Activated T-cell treated with anti-CD3 and anti-CD28 coated beads, Interleukin-2, amount 50 U/mL, for 1 hour (primary cell): ENCODE measurements around the gene CD3D.

Source experiments
- DNase-seq: peaks from one replicate; pipeline ENCODE4 v3.0.0-alpha.2; 2020

Gene CD3D

DNA sequence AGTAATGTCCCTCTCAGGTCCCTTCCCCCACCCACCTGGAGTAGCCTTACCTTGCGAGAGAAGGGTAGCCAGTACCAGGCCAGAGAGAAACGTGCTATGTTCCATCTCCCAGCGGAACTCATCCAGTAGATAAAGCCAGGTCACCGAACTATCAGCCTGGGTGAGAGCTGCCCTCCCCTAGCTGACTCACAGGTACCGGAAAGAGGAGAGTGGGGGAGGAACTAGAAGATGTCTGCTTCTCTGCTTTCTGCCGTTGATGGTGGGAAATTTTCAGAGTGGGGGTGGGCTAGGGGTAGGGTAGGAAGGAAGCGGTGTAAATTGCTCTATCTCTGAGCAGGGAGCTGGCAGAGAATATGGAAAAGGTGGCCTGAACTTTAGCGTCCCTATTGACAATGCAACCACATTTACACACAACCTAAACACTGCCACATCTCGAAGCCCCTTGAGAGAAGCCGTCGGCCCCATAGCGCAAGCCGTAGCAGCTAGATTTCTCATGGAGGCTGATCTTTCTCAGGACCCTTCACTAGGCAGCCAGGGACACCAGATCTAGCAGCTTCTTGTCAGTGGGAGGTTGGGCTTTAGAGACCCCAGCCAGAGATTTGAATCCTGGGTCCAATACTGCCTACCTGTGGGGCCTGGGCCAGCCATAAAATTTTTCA, at the start of gene CD3D:
TSS of gene CD3D (minus strand) at position 203 of the 659 bp plus-strand sequence. CDS start at position 105, 98 bp downstream.
- peak; percentile 70 for DNase-seq

- no peak for DNase-seq
Measured at GRCh38 chr11:118383657-118384056, 41.2 kb upstream of the CD3D start.

DNA sequence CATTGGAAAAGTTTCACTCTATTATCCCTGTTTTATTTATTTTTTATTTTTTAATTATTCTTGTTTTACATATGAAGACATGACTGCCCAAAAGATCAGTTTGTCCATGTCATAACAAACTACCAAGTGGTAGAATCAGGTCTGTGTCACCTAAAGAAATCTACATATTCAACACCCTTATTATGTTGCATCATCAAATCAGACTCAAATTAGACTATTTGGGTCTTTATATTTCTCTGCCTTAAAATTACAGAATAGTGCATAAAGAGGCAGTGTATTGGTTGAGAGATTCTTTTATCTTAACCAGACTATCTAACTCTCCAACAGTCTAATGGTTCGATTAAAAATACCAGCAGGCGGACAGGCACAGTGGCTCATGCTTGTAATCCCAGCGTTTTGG, 40.4 kb upstream of the CD3D start:
- DNase-seq: no peak

DNA sequence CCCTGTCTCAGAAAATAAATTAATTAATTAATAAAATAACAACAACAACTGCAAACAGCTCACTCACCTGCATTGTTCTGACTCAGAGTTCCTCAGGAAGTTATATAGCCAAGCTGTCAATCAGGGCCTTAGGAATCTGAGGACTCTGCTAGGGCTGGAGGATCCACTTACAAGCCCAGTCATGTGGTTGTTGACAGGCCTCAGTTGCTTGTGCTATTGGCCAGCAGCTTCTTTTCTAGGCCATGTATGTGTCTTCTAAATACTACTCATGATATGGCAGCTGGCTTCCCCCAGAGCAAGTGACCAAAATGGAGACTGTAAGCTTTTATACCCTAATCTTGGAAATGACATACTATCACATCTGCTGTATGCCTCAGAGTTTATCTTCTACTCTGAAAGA, 38.1 kb upstream of the CD3D start:
- no peak for DNase-seq

- no peak for DNase-seq
Measured at GRCh38 chr11:118379497-118379896, 37.0 kb upstream of the CD3D start.

- no peak for DNase-seq
Measured at GRCh38 chr11:118375978-118376377, 33.5 kb upstream of the CD3D start.

DNA sequence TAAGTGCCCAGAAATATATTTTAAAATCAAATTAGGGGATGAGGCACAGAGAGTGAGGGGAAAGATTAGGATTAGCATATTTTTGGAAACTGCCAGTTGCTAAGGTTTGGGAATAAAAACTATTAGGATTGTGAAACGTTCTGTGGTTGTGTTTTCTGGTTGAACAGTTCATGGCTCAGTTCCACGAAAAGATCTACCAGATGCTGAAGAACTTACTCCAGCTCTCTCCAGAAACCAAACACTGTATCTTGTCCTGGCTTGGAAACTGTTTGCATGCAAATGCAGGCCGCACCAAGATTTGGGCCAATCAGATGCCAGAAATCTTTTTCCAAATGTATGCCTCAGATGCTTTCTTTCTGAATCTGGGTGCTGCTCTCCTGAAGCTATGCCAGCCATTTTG, 32.2 kb upstream of the CD3D start:
- DNase-seq: no peak

DNA sequence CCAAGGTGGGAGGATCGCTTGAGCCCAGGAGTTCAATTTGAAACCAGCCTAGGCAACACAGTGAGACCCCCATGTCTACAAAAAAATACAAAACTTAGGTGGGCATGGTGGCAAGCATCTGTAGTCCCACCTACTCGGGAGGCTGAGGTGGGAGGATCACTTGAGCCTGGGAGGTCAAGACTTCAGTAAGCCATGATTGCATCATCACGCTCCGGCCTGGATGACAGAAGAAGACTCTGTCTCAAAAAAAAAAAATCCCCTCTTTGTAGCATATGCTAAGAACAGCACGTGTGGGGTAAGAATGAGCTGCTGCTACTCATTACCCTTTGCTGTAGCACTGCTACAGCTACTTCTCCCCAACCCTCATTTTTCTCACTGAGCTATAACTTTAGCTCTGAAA, 31.4 kb upstream of the CD3D start:
- no peak for DNase-seq

DNA sequence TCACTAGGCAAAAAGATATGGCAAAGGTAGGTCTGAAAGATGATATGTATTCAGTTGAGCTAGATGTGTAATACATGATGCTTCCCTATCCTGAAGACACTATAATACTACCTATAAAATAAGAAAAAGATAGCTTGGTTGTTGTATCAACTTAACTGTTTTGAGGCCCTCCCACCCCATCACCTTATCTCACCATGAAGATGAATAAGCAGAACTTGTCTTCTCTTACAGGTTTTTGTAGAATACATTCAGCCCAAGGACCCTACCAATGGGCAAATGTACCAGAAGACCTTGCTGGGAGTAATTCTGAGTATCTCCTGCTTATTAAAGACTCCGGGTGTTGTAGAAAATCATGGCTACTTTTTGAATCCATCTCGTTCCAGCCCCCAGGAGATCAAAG, 30.8 kb upstream of the CD3D start:
- DNase-seq: no peak

GRCh38 chr11:118370774-118371173, 28.3 kb upstream of the CD3D start:
- DNase-seq: no peak

DNA sequence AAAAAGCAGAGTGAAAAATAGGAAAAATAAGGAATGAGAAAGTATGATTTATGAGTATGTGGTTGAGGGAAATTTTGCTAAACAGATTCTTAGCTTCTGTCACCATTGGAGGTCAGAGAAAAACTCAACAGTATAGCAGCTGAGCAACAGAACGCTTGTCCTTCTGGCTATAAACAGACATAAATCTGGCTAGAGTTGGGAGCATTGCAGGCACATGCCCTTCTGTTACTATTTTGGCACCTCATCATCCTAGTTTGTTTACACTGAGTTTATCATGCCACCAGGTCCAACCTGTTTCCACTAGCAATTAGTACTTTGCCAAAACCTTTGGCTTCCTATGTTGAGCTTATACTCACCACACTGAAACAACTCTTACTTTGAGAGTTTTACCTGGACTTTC, 23.8 kb upstream of the CD3D start:
- no peak for DNase-seq

- DNase-seq: no peak
Measured at GRCh38 chr11:118364956-118365615, 22.6 kb upstream of the CD3D start.

DNA sequence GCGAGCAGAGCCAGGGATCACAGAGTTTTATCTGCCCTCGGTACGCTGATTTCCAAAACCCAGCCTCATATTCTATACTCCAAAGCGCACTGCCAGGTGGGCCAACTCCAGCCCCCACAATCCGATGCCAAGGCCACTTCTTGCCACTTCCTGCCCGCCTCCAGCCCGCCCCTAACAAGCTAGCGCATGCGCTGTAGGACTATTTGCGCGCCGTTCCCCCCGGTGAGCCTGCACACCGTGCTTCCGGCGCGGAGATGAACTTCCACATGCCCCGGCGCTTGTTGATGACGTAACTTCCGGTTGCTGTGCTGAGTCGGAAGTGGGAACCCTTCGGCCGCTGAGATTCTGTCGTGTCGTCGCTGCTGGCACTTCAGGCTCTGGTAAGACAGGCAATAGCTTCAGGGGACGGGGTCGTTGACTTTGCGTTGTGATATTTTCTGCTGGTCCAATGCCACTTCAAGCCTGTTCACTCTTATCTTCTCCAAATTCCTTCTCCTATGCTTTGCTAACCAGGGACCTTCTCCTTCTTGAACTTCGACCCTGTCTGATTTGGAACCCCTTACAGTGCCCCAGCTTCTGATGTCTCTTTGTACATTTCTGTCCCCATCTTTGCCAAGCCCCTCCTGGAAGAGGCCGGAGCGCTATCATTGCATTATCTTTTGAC, 16.9 kb upstream of the CD3D start, which contains the start of gene UBE4A:
TSS of gene UBE4A (plus strand) at position 306 of the 664 bp plus-strand sequence. CDS start 5,481 bp downstream, outside the sequence.
- peak; percentile 95 for DNase-seq

DNA sequence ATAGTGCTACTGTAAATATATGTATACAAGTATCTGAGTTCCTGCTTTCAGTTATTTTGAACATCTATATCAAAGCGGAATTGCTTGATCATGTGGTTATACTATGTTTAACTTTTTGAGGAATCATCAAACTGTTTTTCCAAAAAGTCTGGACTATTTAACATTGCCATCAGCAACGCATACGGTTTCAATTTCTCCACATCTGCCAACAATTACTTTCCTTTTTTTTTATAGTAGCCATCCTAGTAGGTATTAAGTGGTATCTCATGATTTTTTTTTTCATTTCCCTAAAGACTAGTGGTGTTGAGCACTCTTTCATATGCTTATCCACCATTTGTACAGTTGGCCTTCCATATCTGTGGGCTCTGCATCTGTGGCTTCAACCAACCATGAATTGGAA, 15.6 kb upstream of the CD3D start:
- no peak for DNase-seq

- no peak for DNase-seq
Measured at GRCh38 chr11:118353084-118353710, 10.7 kb upstream of the CD3D start.

GRCh38 chr11:118349475-118349874, 7.0 kb upstream of the CD3D start:
- no peak for DNase-seq

DNA sequence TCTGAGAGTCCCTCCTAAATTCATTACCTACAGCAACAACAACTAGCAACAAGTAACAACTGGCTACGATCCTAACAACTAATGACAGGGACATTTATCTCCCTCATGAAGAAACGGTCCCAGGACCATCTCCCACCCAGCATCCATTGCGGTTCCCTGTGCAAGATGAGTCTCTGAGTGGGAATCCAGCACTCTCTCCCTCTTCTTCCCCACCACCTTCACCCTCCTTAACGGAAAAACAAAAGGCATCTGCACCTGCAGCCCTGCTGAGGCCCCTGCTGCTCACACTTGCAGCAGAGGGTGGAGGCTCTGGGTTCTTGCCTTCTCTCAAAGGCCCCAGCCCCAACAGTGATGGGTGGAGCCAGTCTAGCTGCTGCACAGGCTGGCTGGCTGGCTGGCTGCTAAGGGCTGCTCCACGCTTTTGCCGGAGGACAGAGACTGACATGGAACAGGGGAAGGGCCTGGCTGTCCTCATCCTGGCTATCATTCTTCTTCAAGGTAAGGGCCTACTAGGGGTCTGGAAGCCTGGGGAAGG, 1.5 kb upstream of the CD3D start, which contains the start of gene CD3G:
TSS of gene CD3G (plus strand) at position 364 of the 535 bp plus-strand sequence. CDS start at position 444, 80 bp downstream.
- peak; percentile 79 for DNase-seq

GRCh38 chr11:118343248-118343647, 743 bp upstream of the CD3D start:
- DNase-seq: peak; percentile 46

DNA sequence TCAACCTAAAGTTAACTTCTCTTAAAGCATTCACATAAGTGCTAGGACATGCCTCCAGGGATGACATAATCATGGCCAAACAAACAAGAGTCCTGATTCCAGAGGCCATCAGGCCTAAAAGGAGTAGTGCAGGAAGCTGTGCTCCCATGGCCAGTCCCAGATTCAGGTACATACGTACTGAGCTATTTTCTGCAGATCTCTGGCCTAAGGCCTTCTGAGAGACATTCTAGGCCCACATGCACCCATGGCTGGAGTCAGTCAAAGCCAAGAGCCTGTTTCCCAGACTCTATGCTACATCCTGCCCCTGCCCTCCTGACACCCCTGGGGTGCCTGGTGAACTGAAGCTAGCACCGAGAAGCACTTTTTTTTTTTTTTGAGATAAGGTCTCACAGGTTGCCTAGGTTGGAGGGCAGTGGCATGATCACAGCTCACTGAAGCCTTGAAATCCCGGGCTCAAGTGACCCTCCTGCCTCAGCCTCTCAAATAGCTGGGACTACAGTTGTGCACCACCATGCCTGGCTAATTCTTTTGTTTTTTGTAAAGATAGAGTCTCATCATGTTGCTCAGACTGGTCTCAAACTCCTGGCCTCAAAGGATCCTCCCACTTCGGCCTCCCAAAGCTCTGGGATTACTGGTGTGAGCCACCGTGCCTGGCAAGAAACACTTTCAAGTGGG, 553 bp downstream of the CD3D start:
- DNase-seq: no peak

DNA sequence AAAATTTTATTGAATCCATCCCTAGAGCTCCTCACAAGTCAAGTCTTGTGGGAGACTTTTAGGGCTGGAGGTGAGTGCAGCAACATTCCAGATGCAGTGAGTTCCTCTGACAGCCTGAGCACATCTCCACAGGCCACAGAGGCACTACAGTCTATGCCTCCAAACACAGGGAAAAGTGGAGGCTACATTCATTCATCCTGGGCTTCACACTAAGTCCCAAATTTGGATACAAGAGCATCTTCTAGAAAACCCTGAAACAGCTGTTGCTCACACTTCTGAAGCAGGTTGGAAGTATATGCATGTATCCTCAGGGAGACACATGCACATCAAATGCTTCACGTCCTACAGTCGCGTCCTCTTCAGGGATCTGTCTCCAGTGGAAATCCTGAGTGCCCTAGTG, 1.2 kb downstream of the CD3D start:
- DNase-seq: no peak

GRCh38 chr11:118340449-118340848, 2.1 kb downstream of the CD3D start:
- no peak for DNase-seq

DNA sequence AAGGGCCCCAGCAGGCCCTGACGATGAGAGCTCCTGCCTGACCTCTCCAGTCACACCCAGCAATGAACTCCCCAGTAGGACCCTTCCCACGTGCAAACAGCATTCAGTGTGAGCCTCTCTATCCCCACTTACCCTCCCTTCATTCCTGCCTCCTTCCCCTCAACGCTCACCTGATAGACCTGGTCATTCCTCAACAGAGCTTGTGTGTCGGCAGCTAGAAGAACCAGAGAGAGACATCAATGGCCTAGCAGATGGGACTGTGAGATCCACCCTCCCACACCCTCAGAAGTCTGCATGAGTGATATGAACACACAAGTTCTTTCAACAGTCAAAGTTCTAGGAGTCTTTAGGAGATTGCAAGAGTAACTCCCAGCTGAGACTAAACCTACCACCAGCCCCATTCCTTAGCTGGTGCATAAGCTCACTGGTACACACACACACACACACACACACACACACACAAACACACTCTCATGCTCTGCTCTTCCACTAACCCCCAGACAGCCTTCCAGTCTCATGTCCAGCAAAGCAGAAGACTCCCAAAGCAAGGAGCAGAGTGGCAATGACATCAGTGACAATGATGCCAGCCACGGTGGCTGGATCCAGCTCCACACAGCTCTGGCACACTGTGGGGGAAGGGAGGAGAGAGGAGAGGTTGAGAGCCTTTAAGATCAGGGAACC, 3.1 kb downstream of the CD3D start:
- DNase-seq: peak; percentile 50
